ENCODE results near the gene STRADA. TPM values are rescaled to one million over a fixed set of nuclear protein-coding genes. Genes with fewer than 3 reads are reported as not detected.

The STRADA gene
- total and polyA plus RNA-seq, 10 of the 15 experiments (the other 5 are each of a cell fraction or from before 2014, with no cell fraction given), result 13.3 to 54.1 (median 44.0) TPM

DNA sequence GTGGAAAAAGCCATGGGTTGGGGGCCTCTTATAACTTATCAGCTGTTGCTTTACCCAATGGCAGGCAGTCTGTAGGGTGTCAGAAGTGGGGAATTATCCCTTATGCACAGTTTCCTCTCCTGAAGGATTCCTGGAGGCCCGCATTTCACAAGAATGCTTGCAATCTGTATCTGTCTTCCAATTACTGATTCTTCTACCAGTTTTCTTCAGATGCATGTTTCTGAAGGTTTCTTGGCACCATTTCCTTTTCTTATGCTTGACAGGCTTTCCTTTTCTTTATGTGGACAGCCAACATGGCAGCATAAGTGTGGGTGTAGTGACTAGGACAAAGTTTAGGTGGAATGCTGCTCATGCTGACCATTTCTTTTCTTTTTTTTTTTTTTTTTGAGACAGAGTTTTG is 83.2 kb downstream of the STRADA start:
- 100% methylated on average over 1 of the region's 1 CpG for WGBS (ENCODE audit: insufficient coverage, insufficient replicate concordance, low lambda C conversion rate, missing lambda C conversion rate)
- H3K4me1 ChIP-seq (ENCODE audit: control insufficient read depth, insufficient read depth, low read length), result no peaks in the 10 kb centered on the region; the same call in 1 of the 2 replicates
- H3K27ac ChIP-seq (ENCODE audit: control insufficient read depth, insufficient read depth), result no peak overlapping the region
- no peak for DNase-seq (ENCODE audit: low read depth, low spot score)
- H3K79me2 ChIP-seq (ENCODE audit: control insufficient read depth, insufficient read depth, low read length), result no peaks in the 10 kb centered on the region
- in situ Hi-C loops (cut with MboI) (no loop called here), intact Hi-C loops (cut with micrococcal nuclease; ENCODE audit: unreplicated experiment) (no loop called here)
- no peak overlapping the region for H3K9ac ChIP-seq (ENCODE audit: control insufficient read depth, insufficient read depth, low read length)
- ATAC-seq, result no peak
- no peak overlapping the region for H2AFZ ChIP-seq (ENCODE audit: control insufficient read depth, low read depth, low read length)
- H4K20me1 ChIP-seq (ENCODE audit: control insufficient read depth, insufficient read depth), result no peaks in the 10 kb centered on the region
- H3K27me3 ChIP-seq (replicated peaks in 1 of 2; ENCODE audit: control insufficient read depth in 2 of 2, insufficient read depth in 2 of 2, low read length in 1 of 2), result no peaks in the 10 kb centered on the region
- peaks cover 2 to 7% of the 10 kb centered on the region in 2 experiments; a peak in 3 of 4 replicates for H3K36me3 ChIP-seq (ENCODE audit: control insufficient read depth in 2 of 2, insufficient read depth in 2 of 2, low read length in 1 of 2)
- ChIA-PET POLR2A (interaction anchor here (0.6 to 1.0 kb wide), 2 partner anchors 24 to 1669 kb away, joined by 4 to 5 read pairs; no protein-coding TSS in a partner anchor), RAD21 (ENCODE audit: unreplicated experiment) (no interaction called here), CTCF (interaction anchor here (1.2 to 1.5 kb wide), 2 partner anchors 10 to 208 kb away, joined by 3 read pairs; no protein-coding TSS in a partner anchor), SMC1A (ENCODE audit: uncharacterized antibody, unreplicated experiment) (no interaction called here)
- H3K9me3 ChIP-seq (replicated peaks; ENCODE audit: control insufficient read depth, insufficient read depth, low read length), result no peaks in the 10 kb centered on the region
- FAIRE-seq, result no peak
- H3K4me3 ChIP-seq, result no peak overlapping the region
- no peak overlapping the region for H3K4me2 ChIP-seq (ENCODE audit: control insufficient read depth, insufficient read depth)
- no TSS peak for BruUV-seq (replicated peaks)
- no peak for TF ChIP-seq RCOR1 (conservative IDR thresholded peaks at IDR 0.05; ENCODE audit: low read depth, low read length)
- no peak for TF ChIP-seq ATF2 (IDR thresholded peaks at IDR 0.05; ENCODE audit: low read length)
- no peak for TF ChIP-seq ZNF217 (IDR thresholded peaks at IDR 0.05)
- no peak for TF ChIP-seq EGR1 (IDR thresholded peaks at IDR 0.05; ENCODE audit: borderline replicate concordance in 1 of 2, low read depth in 2 of 2, low read length in 2 of 2)
- TF ChIP-seq FOXK2 (IDR thresholded peaks at IDR 0.05), result no peak
- TF ChIP-seq ATF3 (IDR thresholded peaks at IDR 0.05; ENCODE audit: borderline replicate concordance, extremely low read depth, low read depth, low read length), result no peak
- TF ChIP-seq, protein P1, sequence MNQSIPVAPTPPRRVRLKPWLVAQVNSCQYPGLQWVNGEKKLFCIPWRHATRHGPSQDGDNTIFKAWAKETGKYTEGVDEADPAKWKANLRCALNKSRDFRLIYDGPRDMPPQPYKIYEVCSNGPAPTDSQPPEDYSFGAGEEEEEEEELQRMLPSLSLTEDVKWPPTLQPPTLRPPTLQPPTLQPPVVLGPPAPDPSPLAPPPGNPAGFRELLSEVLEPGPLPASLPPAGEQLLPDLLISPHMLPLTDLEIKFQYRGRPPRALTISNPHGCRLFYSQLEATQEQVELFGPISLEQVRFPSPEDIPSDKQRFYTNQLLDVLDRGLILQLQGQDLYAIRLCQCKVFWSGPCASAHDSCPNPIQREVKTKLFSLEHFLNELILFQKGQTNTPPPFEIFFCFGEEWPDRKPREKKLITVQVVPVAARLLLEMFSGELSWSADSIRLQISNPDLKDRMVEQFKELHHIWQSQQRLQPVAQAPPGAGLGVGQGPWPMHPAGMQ (IDR thresholded peaks at IDR 0.05; ENCODE audit: borderline replicate concordance), result no peak
- no peak for TF ChIP-seq RELB (IDR thresholded peaks at IDR 0.05; ENCODE audit: low read depth)
- TF ChIP-seq STAT3 (IDR thresholded peaks at IDR 0.05; ENCODE audit: low read depth, low read length), result no peak
- TF ChIP-seq POU2F2 (IDR thresholded peaks at IDR 0.05; ENCODE audit: borderline replicate concordance, low read depth, low read length), result no peak
- TF ChIP-seq, protein P2, sequence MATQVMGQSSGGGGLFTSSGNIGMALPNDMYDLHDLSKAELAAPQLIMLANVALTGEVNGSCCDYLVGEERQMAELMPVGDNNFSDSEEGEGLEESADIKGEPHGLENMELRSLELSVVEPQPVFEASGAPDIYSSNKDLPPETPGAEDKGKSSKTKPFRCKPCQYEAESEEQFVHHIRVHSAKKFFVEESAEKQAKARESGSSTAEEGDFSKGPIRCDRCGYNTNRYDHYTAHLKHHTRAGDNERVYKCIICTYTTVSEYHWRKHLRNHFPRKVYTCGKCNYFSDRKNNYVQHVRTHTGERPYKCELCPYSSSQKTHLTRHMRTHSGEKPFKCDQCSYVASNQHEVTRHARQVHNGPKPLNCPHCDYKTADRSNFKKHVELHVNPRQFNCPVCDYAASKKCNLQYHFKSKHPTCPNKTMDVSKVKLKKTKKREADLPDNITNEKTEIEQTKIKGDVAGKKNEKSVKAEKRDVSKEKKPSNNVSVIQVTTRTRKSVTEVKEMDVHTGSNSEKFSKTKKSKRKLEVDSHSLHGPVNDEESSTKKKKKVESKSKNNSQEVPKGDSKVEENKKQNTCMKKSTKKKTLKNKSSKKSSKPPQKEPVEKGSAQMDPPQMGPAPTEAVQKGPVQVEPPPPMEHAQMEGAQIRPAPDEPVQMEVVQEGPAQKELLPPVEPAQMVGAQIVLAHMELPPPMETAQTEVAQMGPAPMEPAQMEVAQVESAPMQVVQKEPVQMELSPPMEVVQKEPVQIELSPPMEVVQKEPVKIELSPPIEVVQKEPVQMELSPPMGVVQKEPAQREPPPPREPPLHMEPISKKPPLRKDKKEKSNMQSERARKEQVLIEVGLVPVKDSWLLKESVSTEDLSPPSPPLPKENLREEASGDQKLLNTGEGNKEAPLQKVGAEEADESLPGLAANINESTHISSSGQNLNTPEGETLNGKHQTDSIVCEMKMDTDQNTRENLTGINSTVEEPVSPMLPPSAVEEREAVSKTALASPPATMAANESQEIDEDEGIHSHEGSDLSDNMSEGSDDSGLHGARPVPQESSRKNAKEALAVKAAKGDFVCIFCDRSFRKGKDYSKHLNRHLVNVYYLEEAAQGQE (IDR thresholded peaks at IDR 0.05; ENCODE audit: low read depth, low read length), result no peak
- no peak for TF ChIP-seq ZNF207 (IDR thresholded peaks at IDR 0.05; ENCODE audit: borderline replicate concordance)
- no peak for TF ChIP-seq ETV6 (conservative IDR thresholded peaks at IDR 0.05 in 1 of 2, IDR thresholded peaks at IDR 0.05 in 1 of 2; ENCODE audit: borderline replicate concordance in 1 of 2, low read depth in 1 of 2)
- no peak for TF ChIP-seq IKZF1 (conservative IDR thresholded peaks at IDR 0.05)
- TF ChIP-seq YY1 (IDR thresholded peaks at IDR 0.05; ENCODE audit: low read depth, low read length), result no peak
- no peak for TF ChIP-seq POLR2AphosphoS2 (IDR thresholded peaks at IDR 0.05; ENCODE audit: low read depth, low read length)
